GM12878 (cell line): ENCODE measurements around the gene MARCHF4. TPM values are rescaled to one million over a fixed set of nuclear protein-coding genes. Genes with fewer than 3 reads are reported as not detected.

Source experiments
- ATAC-seq: fragments of 200-7000 bp; cut with Tn5 transposase; 3 replicates; pipeline ENCODE4 v1.9.1; 2020; ENCODE audit warnings: mild to moderate bottlenecking, moderate library complexity
- BruUV-seq: library from RNA; stranded (reverse); fragments of 400-500 nt; replicated peaks from 2 replicates; lab custom pipeline; 2021; lab: Mats Ljungman, UMichigan
- CTCF ChIA-PET: fragments of 300-600 bp; sonication (Branson Sonifier 250); formaldehyde crosslinking; extraction: SDS; loops from one replicate; lab custom pipeline; 2021; ENCODE audit warnings: inconsistent platforms; lab: Yijun Ruan, JAX
- POLR2A ChIA-PET: fragments of 350-600 bp; formaldehyde crosslinking; extraction: SDS; loops from one replicate; lab custom pipeline; 2021; ENCODE audit warnings: inconsistent platforms; lab: Charles Lee
- RAD21 ChIA-PET: fragments of 300-600 bp; sonication (Branson Sonifier 250); formaldehyde crosslinking; loops from one replicate; lab custom pipeline; 2023; ENCODE audit warnings: antibody characterized with exemption; ENCODE audit not compliant: unreplicated experiment; lab: Charles Lee
- SMC1A ChIA-PET: fragments of 300-600 bp; sonication (Branson Sonifier 250); formaldehyde crosslinking; loops from one replicate; lab custom pipeline; 2023; ENCODE audit not compliant: unreplicated experiment, uncharacterized antibody; lab: Charles Lee
- DNase-seq: peaks from one replicate; pipeline ENCODE4 v3.0.0-alpha.2; 2011; ENCODE audit warnings: low read depth, low spot score
- FAIRE-seq: peaks from 3 replicates; lab custom pipeline; 2011; peaks lifted over from hg19 to GRCh38; lab: Jason Lieb, UNC
- H2AFZ ChIP-seq: 2 replicates; pipeline ENCODE4 v1.6.0; 2011; ENCODE audit warnings: low read depth, low read length, control low read depth; ENCODE audit not compliant: control insufficient read depth
- H3K27ac ChIP-seq: 2 replicates; pipeline ENCODE4 v1.5.1; 2011; ENCODE audit warnings: control low read depth; ENCODE audit not compliant: control insufficient read depth, insufficient read depth
- H3K27me3 ChIP-seq, 2 experiments: replicated peaks in 1 of 2; 2 replicates each; pipeline versions ENCODE4 v1.6.0 to v1.6.1; 2011; ENCODE audit warnings: low read length in 1 of 2; ENCODE audit not compliant: control insufficient read depth in 2 of 2, insufficient read depth in 2 of 2
- H3K36me3 ChIP-seq, 2 experiments: 2 replicates each; pipeline ENCODE4 v1.5.1; 2011; ENCODE audit warnings: low read length in 1 of 2; ENCODE audit not compliant: control insufficient read depth in 2 of 2, insufficient read depth in 2 of 2
- H3K4me1 ChIP-seq: 2 replicates; pipeline ENCODE4 v1.6.1; 2011; ENCODE audit warnings: mild to moderate bottlenecking, low read length, moderate library complexity, mixed read lengths; ENCODE audit not compliant: control insufficient read depth, insufficient read depth
- H3K4me2 ChIP-seq: 2 replicates; pipeline ENCODE4 v1.6.0; 2011; ENCODE audit warnings: control low read depth; ENCODE audit not compliant: control insufficient read depth, insufficient read depth
- H3K4me3 ChIP-seq: fragments of 200-600 bp; sonication (generic); 2 replicates; pipeline ENCODE4 v1.5.1; 2016
- H3K79me2 ChIP-seq: 2 replicates; pipeline ENCODE4 v1.6.0; 2011; ENCODE audit warnings: low read length; ENCODE audit not compliant: control insufficient read depth, insufficient read depth
- H3K9ac ChIP-seq: 2 replicates; pipeline ENCODE4 v1.8.0; 2011; ENCODE audit warnings: low read length, control low read depth, mixed read lengths; ENCODE audit not compliant: control insufficient read depth, insufficient read depth
- H3K9me3 ChIP-seq: replicated peaks from 3 replicates; pipeline ENCODE4 v1.5.1; 2011; ENCODE audit warnings: mild to moderate bottlenecking, low read length; ENCODE audit not compliant: control insufficient read depth, insufficient read depth
- H4K20me1 ChIP-seq: 2 replicates; pipeline ENCODE4 v1.6.0; 2011; ENCODE audit not compliant: control insufficient read depth, insufficient read depth
- CBX3 ChIP-seq: fragments of 200-600 bp; sonication (generic); IDR thresholded peaks from 2 replicates; pipeline ENCODE4 v1.6.1; 2016; ENCODE audit warnings: low read depth, borderline replicate concordance
- LARP7 ChIP-seq: fragments of 450-650 bp; IDR thresholded peaks from 2 replicates; pipeline ENCODE4 v1.6.1; 2017; ENCODE audit warnings: mild to moderate bottlenecking
- MYC ChIP-seq: IDR thresholded peaks from 2 replicates; pipeline ENCODE4 v1.6.1; 2011; ENCODE audit warnings: mild to moderate bottlenecking, low read length, moderate library complexity, inconsistent platforms; ENCODE audit not compliant: insufficient read depth, insufficient replicate concordance, insufficient read length, severe bottlenecking
- NR2C2 ChIP-seq: IDR thresholded peaks from 2 replicates; pipeline ENCODE4 v1.6.1; 2011; ENCODE audit warnings: borderline replicate concordance, low read depth; ENCODE audit not compliant: control insufficient read depth, insufficient read length
- PKNOX1 ChIP-seq: fragments of 450-650 bp; IDR thresholded peaks from 2 replicates; pipeline ENCODE4 v1.6.1; 2016; ENCODE audit warnings: mild to moderate bottlenecking
- POU2F2 ChIP-seq: IDR thresholded peaks from 3 replicates; pipeline ENCODE4 v1.6.1; 2011; ENCODE audit warnings: low read depth, mild to moderate bottlenecking, low read length, borderline replicate concordance
- SPI1 ChIP-seq: IDR thresholded peaks from 2 replicates; pipeline ENCODE4 v1.6.1; 2011; ENCODE audit warnings: low read depth, mild to moderate bottlenecking, low read length, moderate library complexity, borderline replicate concordance; ENCODE audit not compliant: insufficient read depth
- ZNF207 ChIP-seq: fragments of 450-650 bp; IDR thresholded peaks from 2 replicates; pipeline ENCODE4 v1.6.1; 2014; ENCODE audit warnings: antibody characterized with exemption, mild to moderate bottlenecking, borderline replicate concordance
- WGBS: methylation state at CpG from one replicate; pipeline ENCODE4 v1.1.6; 2016; ENCODE audit warnings: low lambda C conversion rate; ENCODE audit not compliant: insufficient replicate concordance, insufficient coverage; ENCODE audit errors: missing lambda C conversion rate; 5-methylcytosine and 5-hydroxymethylcytosine counted together
- in situ Hi-C: fragments of 300-500 bp; cut with MboI; formaldehyde crosslinking; loops from 9 replicates; pipeline ENCODE4 v1.14.3; 2018; ENCODE audit warnings: mixed read lengths
- intact Hi-C: fragments of 100-400 bp; cut with micrococcal nuclease; formaldehyde crosslinking; loops from one replicate; pipeline ENCODE4 v1.14.2; 2022; ENCODE audit not compliant: unreplicated experiment
- polyA plus RNA-seq, 11 experiments: library from polyadenylated mRNA; depleted of rRNA in 4 of 11; unstranded in 6 of 11; stranded (reverse) in 5 of 11; fragments of >200 nt; fragmentation: Nextera tagmentation in 4 of 11; fragmentation: Illumina TruSeq in 1 of 11; extraction: Ambion mirVana in 4 of 11; extraction: Trizol in 1 of 11; gene quantifications; 1 replicate in 1 of 11; 2 replicates in 10 of 11; pipeline versions ENCODE4 v1.2.1 to v1.2.3, GENCODE V29; 2011 to 2016; ENCODE audit warnings: inconsistent platforms in 2 of 11, missing spikeins in 2 of 11, low read depth in 1 of 11
- total RNA-seq, 4 experiments: library from RNA; depleted of rRNA in 3 of 4; stranded (reverse); fragments of >200 nt in 3 of 4; fragmentation: Illumina TruSeq in 1 of 4; extraction: Trizol in 1 of 4; gene quantifications; 2 replicates each; pipeline versions ENCODE4 v1.2.1 to v1.2.3, GENCODE V29; 2013 to 2021
- TF ChIP-seq, protein P1 (sequence below): IDR thresholded peaks from 2 replicates; pipeline ENCODE4 v1.6.1; 2011; ENCODE audit warnings: borderline replicate concordance, low read depth, mild to moderate bottlenecking, moderate library complexity, mixed read lengths, low read length; ENCODE audit not compliant: insufficient read depth; ENCODE audit errors: extremely low read length
- TF ChIP-seq, protein P2 (sequence below): fragments of 450-650 bp; IDR thresholded peaks from 2 replicates; pipeline ENCODE4 v1.6.1; 2017; ENCODE audit warnings: mild to moderate bottlenecking, moderate library complexity

MARCHF4 gene
- total and polyA plus RNA-seq, 10 of the 15 experiments (the other 5 are each of a cell fraction or from before 2014, with no cell fraction given), result not detected

DNA sequence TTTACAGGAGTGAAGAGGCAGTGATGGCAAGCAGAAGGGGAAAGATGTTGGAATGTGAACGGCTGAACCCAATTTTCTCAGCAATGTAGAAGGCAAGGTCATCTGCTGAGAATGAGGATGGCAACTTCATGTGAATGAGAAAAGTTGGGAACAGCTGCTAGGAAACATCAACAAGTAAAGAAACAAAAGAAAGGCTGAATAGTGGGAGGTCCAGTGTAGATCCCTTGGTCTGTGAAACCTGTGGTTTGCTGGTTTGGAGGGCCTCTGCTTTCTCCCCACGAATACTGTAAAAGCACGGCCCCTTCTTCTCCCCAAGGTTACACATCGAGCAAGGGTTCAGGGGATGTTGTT lies 27.4 kb downstream of the MARCHF4 start (continued):
- no peak for TF ChIP-seq PKNOX1
- no peak for TF ChIP-seq CBX3
- TF ChIP-seq NR2C2, result no peak
- no peak for TF ChIP-seq ZNF207
- TF ChIP-seq LARP7, result no peak
- TF ChIP-seq, protein P1, sequence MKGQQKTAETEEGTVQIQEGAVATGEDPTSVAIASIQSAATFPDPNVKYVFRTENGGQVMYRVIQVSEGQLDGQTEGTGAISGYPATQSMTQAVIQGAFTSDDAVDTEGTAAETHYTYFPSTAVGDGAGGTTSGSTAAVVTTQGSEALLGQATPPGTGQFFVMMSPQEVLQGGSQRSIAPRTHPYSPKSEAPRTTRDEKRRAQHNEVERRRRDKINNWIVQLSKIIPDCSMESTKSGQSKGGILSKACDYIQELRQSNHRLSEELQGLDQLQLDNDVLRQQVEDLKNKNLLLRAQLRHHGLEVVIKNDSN, result no peak

- H3K4me3 ChIP-seq, result no peak overlapping the region
- no peaks in the 10 kb centered on the region for H4K20me1 ChIP-seq
- DNase-seq (no peak), FAIRE-seq (no peak), ATAC-seq (no peak)
- WGBS, result 10% methylated on average over 9 of the region's 9 CpGs
- intact Hi-C loops (no loop called here), in situ Hi-C loops (no loop called here)
- H3K9ac ChIP-seq, result no peak overlapping the region
- H3K4me2 ChIP-seq, result no peak overlapping the region
- ChIA-PET POLR2A (no interaction called here), RAD21 (no interaction called here), SMC1A (interaction anchor here (1.3 kb wide), 1 partner anchor 16 kb away, joined by 3 read pairs; no protein-coding TSS in a partner anchor), CTCF (interaction anchor here (1.1 to 2.2 kb wide), 4 partner anchors 12 to 60 kb away, joined by 3 to 5 read pairs (median 3); no protein-coding TSS in a partner anchor)
- no peaks in the 10 kb centered on the region for H3K9me3 ChIP-seq
- H3K36me3 ChIP-seq, result no peaks in the 10 kb centered on the region
- H2AFZ ChIP-seq, result no peak overlapping the region
- BruUV-seq, result no TSS peak
- H3K27ac ChIP-seq, result no peak overlapping the region
- no peaks in the 10 kb centered on the region; the same call in 1 of the 2 replicates for H3K4me1 ChIP-seq
- TF ChIP-seq, protein P2, sequence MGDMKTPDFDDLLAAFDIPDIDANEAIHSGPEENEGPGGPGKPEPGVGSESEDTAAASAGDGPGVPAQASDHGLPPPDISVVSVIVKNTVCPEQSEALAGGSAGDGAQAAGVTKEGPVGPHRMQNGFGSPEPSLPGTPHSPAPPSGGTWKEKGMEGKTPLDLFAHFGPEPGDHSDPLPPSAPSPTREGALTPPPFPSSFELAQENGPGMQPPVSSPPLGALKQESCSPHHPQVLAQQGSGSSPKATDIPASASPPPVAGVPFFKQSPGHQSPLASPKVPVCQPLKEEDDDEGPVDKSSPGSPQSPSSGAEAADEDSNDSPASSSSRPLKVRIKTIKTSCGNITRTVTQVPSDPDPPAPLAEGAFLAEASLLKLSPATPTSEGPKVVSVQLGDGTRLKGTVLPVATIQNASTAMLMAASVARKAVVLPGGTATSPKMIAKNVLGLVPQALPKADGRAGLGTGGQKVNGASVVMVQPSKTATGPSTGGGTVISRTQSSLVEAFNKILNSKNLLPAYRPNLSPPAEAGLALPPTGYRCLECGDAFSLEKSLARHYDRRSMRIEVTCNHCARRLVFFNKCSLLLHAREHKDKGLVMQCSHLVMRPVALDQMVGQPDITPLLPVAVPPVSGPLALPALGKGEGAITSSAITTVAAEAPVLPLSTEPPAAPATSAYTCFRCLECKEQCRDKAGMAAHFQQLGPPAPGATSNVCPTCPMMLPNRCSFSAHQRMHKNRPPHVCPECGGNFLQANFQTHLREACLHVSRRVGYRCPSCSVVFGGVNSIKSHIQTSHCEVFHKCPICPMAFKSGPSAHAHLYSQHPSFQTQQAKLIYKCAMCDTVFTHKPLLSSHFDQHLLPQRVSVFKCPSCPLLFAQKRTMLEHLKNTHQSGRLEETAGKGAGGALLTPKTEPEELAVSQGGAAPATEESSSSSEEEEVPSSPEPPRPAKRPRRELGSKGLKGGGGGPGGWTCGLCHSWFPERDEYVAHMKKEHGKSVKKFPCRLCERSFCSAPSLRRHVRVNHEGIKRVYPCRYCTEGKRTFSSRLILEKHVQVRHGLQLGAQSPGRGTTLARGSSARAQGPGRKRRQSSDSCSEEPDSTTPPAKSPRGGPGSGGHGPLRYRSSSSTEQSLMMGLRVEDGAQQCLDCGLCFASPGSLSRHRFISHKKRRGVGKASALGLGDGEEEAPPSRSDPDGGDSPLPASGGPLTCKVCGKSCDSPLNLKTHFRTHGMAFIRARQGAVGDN, result no peak
- no peak for TF ChIP-seq MYC
- TF ChIP-seq POU2F2, result no peak
- TF ChIP-seq SPI1, result peak; percentile 37; the same call in 1 of the 2 replicates
- no peaks in the 10 kb centered on the region for H3K79me2 ChIP-seq
- H3K27me3 ChIP-seq, result no peaks in the 10 kb centered on the region; a peak in 1 of 4 replicates
These were observed 27.9 kb downstream of the MARCHF4 start for GRCh38 chr2:216344206-216344949.
